ENCODE results near the gene DCAF7.
A peak's percentile ranks its signal among the peaks of the same experiment; 100 is the strongest.

The DCAF7 gene

GRCh38 chr17:63595132-63595531, 44.9 kb downstream of the DCAF7 start:
- no peak for DNase-seq

- no peak for DNase-seq
These were observed 46.7 kb downstream of the DCAF7 start for GRCh38 chr17:63596856-63597586.

- no peak for DNase-seq
These were observed 48.0 kb downstream of the DCAF7 start for GRCh38 chr17:63598281-63598680.

- DNase-seq, result peak; percentile 39 to 82 (median 58)
These were observed 50.5 kb downstream of the DCAF7 start, which contains the start of gene TACO1 for GRCh38 chr17:63600569-63601438. TACO1 (plus strand) TSS chr17:63600895; CDS start chr17:63601084, 189 bp downstream.

- DNase-seq, result peak in 1 of 6 experiments; percentile 26
These were observed 51.4 kb downstream of the DCAF7 start for GRCh38 chr17:63601439-63602371.

GRCh38 chr17:63609816-63610573, 59.7 kb downstream of the DCAF7 start:
- DNase-seq, result peak in 3 of 6 experiments; percentile 28 to 49 (median 47)

GRCh38 chr17:63610854-63611253, 60.6 kb downstream of the DCAF7 start:
- no peak for DNase-seq

- DNase-seq, result peak in 2 of 6 experiments; percentile 21 to 41
These were observed 61.1 kb downstream of the DCAF7 start for GRCh38 chr17:63611354-63611753.

GRCh38 chr17:63613663-63614062, 63.4 kb downstream of the DCAF7 start:
- no peak for DNase-seq

- peak in 1 of 6 experiments; percentile 38 for DNase-seq
These were observed 71.0 kb downstream of the DCAF7 start for GRCh38 chr17:63621229-63621683.

GRCh38 chr17:63621684-63622573, 71.7 kb downstream of the DCAF7 start, which contains the start of gene MAP3K3:
MAP3K3 (plus strand) TSS chr17:63622417; CDS start chr17:63622760, 343 bp downstream.
- DNase-seq, result peak; percentile 92 to 99 (median 97)

GRCh38 chr17:63622574-63623390, 72.5 kb downstream of the DCAF7 start:
- DNase-seq, result peak; percentile 15 to 46 (median 25)

GRCh38 chr17:63623786-63624530, 73.7 kb downstream of the DCAF7 start:
- DNase-seq, result no peak

GRCh38 chr17:63624531-63624880, 74.2 kb downstream of the DCAF7 start:
- DNase-seq, result no peak

GRCh38 chr17:63626551-63627180, 76.4 kb downstream of the DCAF7 start:
- no peak for DNase-seq

- no peak for DNase-seq
These were observed 79.3 kb downstream of the DCAF7 start for GRCh38 chr17:63629627-63630026.

GRCh38 chr17:63631062-63631461, 80.8 kb downstream of the DCAF7 start:
- DNase-seq, result no peak

GRCh38 chr17:63631626-63632025, 81.3 kb downstream of the DCAF7 start:
- no peak for DNase-seq

Measured in stimulated activated naive CD4-positive, alpha-beta T cell (primary cell).